ENCODE data around the gene NAA38. TPM values are rescaled to one million over a fixed set of nuclear protein-coding genes. Genes with fewer than 3 reads are reported as not detected.

NAA38 gene
- total RNA-seq, 6 experiments from 2014 or later: 27.2 to 43.0 (median 30.8) TPM

- no peaks in the 10 kb centered on the region for H3K9me3 ChIP-seq
- no peaks in the 10 kb centered on the region for H3K27me3 ChIP-seq
- no peak overlapping the region for H3K27ac ChIP-seq
- no peaks in the 10 kb centered on the region for H3K4me1 ChIP-seq
- no peak for TF ChIP-seq POLR2A (IDR thresholded peaks at IDR 0.05)
- no peak for TF ChIP-seq CTCF (IDR thresholded peaks at IDR 0.05)
- WGBS (ENCODE audit: insufficient coverage, low coverage, low lambda C conversion rate, missing lambda C conversion rate): 65% methylated on average over 5 of the region's 9 CpGs
- peak in 1 of 4 donors; percentile 15 for ATAC-seq
- intact Hi-C loops (cut with DNase I): loop anchor here in 1 of 2 donors (10.0 kb wide), 1 partner anchor 81 kb away; no protein-coding TSS in a partner anchor
- no peak overlapping the region for H3K4me3 ChIP-seq
- no peak for DNase-seq
- no peaks in the 10 kb centered on the region for H3K36me3 ChIP-seq
These were observed 33.1 kb downstream of the NAA38 start for GRCh38 chr17:7824021-7824924.

GRCh38 chr17:7823581-7824001 lies 33.8 kb downstream of the NAA38 start:
- Histone ChIP-seq H3K27ac (no peak overlapping the region), H3K4me1 (no peaks in the 10 kb centered on the region), H3K27me3 (no peaks in the 10 kb centered on the region), H3K36me3 (no peaks in the 10 kb centered on the region), H3K9me3 (no peaks in the 10 kb centered on the region), H3K4me3 (no peak overlapping the region)
- no peak for ATAC-seq
- TF ChIP-seq POLR2A (IDR thresholded peaks at IDR 0.05) (no peak), CTCF (IDR thresholded peaks at IDR 0.05) (no peak)
- intact Hi-C loops (cut with DNase I): loop anchor here in 1 of 2 donors (10.0 kb wide), 1 partner anchor 81 kb away; no protein-coding TSS in a partner anchor
- WGBS (ENCODE audit: insufficient coverage, low coverage, low lambda C conversion rate, missing lambda C conversion rate): 74% methylated on average over 16 of the region's 20 CpGs
- no peak for DNase-seq

- H3K36me3 ChIP-seq: no peaks in the 10 kb centered on the region
- DNase-seq: no peak
- no peak overlapping the region for H3K27ac ChIP-seq
- no peak overlapping the region for H3K4me3 ChIP-seq
- WGBS (ENCODE audit: insufficient coverage, low coverage, low lambda C conversion rate, missing lambda C conversion rate): 55% methylated on average over 11 of the region's 14 CpGs
- no peaks in the 10 kb centered on the region for H3K27me3 ChIP-seq
- ATAC-seq: no peak
- no peaks in the 10 kb centered on the region for H3K4me1 ChIP-seq
- intact Hi-C loops (cut with DNase I): loop anchor here in 1 of 2 donors (10.0 kb wide), 1 partner anchor 83 kb away; no protein-coding TSS in a partner anchor
- TF ChIP-seq CTCF (IDR thresholded peaks at IDR 0.05): no peak
- TF ChIP-seq POLR2A (IDR thresholded peaks at IDR 0.05): no peak
- H3K9me3 ChIP-seq: no peaks in the 10 kb centered on the region
These were observed 35.2 kb downstream of the NAA38 start for GRCh38 chr17:7822126-7822525.

GRCh38 chr17:7820231-7820630 lies 37.1 kb downstream of the NAA38 start:
- 57% methylated on average over 3 of the region's 5 CpGs for WGBS (ENCODE audit: insufficient coverage, low coverage, low lambda C conversion rate, missing lambda C conversion rate)
- no peak for TF ChIP-seq CTCF (IDR thresholded peaks at IDR 0.05)
- no peak for TF ChIP-seq POLR2A (IDR thresholded peaks at IDR 0.05)
- Histone ChIP-seq H3K4me1 (no peaks in the 10 kb centered on the region), H3K9me3 (no peaks in the 10 kb centered on the region), H3K4me3 (no peak overlapping the region), H3K27me3 (no peaks in the 10 kb centered on the region), H3K36me3 (no peaks in the 10 kb centered on the region), H3K27ac (no peak overlapping the region)
- intact Hi-C loops (cut with DNase I): loop anchor here in 1 of 2 donors (10.0 kb wide), 1 partner anchor 85 kb away; no protein-coding TSS in a partner anchor
- ATAC-seq (no peak), DNase-seq (peak in 1 of 3 donors; percentile 26)

Measured in right lobe of liver (tissue), 6 donors.